ENCODE measurements around the gene PTGDR. TPM values are rescaled to one million over a fixed set of nuclear protein-coding genes. Genes with fewer than 3 reads are reported as not detected.

PTGDR gene
- total RNA-seq, 4 donors from 2014 or later: 0.17 to 0.66 (median 0.37) TPM

GRCh38 chr14:52275372-52275771, 7.9 kb downstream of the PTGDR start:
- WGBS: 64% methylated on average over 3 of the region's 3 CpGs
- H3K36me3 ChIP-seq: no peaks in the 10 kb centered on the region
- no peaks in the 10 kb centered on the region for H3K4me1 ChIP-seq
- no peak for TF ChIP-seq POLR2AphosphoS5 (IDR thresholded peaks at IDR 0.05)
- TF ChIP-seq CTCF (IDR thresholded peaks at IDR 0.05): no peak
- no peak for TF ChIP-seq EP300 (IDR thresholded peaks at IDR 0.05)
- TF ChIP-seq POLR2A (IDR thresholded peaks at IDR 0.05; ENCODE audit: low read depth): no peak
- peaks cover 0 to 3% (median 0%) of the 10 kb centered on the region in 4 donors for H3K27me3 ChIP-seq
- intact Hi-C loops (cut with DNase I): no loop called here
- H3K27ac ChIP-seq (replicated peaks in 1 of 4): no peak overlapping the region
- no peak overlapping the region for H3K4me3 ChIP-seq
- DNase-seq (ENCODE audit: extremely low spot score): no peak
- no peaks in the 10 kb centered on the region for H3K9me3 ChIP-seq

DNA sequence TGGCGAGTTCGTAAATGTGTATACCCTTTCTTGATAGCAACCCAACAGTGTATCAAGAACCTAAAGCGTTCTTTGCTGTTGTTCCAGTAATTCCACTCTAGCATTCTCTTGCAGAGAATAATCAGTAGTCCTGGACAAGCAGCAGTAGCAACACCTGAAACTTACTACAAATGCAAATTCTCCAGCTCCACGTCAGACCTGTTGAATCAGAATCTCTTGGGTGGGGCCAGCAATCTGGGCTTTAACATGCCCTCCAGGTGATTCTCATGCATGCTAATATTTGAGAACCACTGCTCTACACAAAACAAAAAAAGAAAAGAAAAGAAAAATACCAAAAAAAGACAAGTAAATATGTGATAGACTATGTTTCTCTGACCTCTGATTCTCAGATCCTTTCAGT, 10.1 kb downstream of the PTGDR start:
- H3K27ac ChIP-seq (replicated peaks in 1 of 4): no peak overlapping the region
- TF ChIP-seq POLR2AphosphoS5 (IDR thresholded peaks at IDR 0.05) (no peak), POLR2A (IDR thresholded peaks at IDR 0.05; ENCODE audit: low read depth) (no peak)
- DNase-seq (ENCODE audit: extremely low spot score): no peak
- WGBS: 95% methylated on average over 4 of the region's 4 CpGs
- no peaks in the 10 kb centered on the region for H3K4me1 ChIP-seq
- no peak overlapping the region for H3K4me3 ChIP-seq
- H3K27me3 ChIP-seq: peaks cover 0 to 4% (median 0%) of the 10 kb centered on the region in 4 donors
- H3K36me3 ChIP-seq: no peaks in the 10 kb centered on the region
- no peaks in the 10 kb centered on the region for H3K9me3 ChIP-seq
- intact Hi-C loops (cut with DNase I): no loop called here

GRCh38 chr14:52279408-52279807, 11.9 kb downstream of the PTGDR start:
- H3K27me3 ChIP-seq: peaks cover 0 to 4% (median 0%) of the 10 kb centered on the region in 4 donors
- H3K4me3 ChIP-seq: no peak overlapping the region
- WGBS: 18% methylated on average over 3 of the region's 3 CpGs
- TF ChIP-seq POLR2AphosphoS5 (IDR thresholded peaks at IDR 0.05) (no peak), CTCF (IDR thresholded peaks at IDR 0.05) (no peak), EP300 (IDR thresholded peaks at IDR 0.05) (no peak), POLR2A (IDR thresholded peaks at IDR 0.05; ENCODE audit: low read depth) (no peak)
- H3K36me3 ChIP-seq: no peaks in the 10 kb centered on the region
- intact Hi-C loops (cut with DNase I): no loop called here
- no peaks in the 10 kb centered on the region for H3K9me3 ChIP-seq
- no peak overlapping the region for H3K27ac ChIP-seq (replicated peaks in 1 of 4)
- H3K4me1 ChIP-seq: no peaks in the 10 kb centered on the region
- DNase-seq (ENCODE audit: extremely low spot score): no peak

DNA sequence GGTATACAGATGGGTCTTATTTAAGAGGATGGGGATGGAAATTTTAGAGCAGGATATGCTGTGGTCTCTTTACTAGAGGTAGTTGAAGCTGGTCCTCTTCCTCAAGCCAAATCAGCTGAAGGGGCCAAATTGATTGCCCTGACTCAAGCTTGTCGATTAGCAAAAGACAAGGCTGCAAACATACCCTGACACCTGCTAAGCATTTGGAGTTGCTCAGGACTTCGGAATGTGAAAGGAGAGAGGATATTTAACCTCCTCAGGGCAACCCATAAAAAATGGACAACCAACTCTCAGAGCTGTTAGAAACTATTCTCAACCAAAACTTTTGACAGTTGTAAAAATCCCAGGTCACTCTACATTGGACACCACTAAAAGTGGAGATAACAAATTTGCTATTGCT, 15.6 kb downstream of the PTGDR start:
- WGBS: 81% methylated on average over 2 of the region's 2 CpGs
- H3K27me3 ChIP-seq: peaks cover 0 to 4% (median 0%) of the 10 kb centered on the region in 4 donors
- no peak for DNase-seq (ENCODE audit: extremely low spot score)
- intact Hi-C loops (cut with DNase I): no loop called here
- no peak overlapping the region for H3K4me3 ChIP-seq
- H3K9me3 ChIP-seq: no peaks in the 10 kb centered on the region
- no peak for TF ChIP-seq EP300 (IDR thresholded peaks at IDR 0.05)
- TF ChIP-seq POLR2A (IDR thresholded peaks at IDR 0.05; ENCODE audit: low read depth): no peak
- no peak for TF ChIP-seq CTCF (IDR thresholded peaks at IDR 0.05)
- TF ChIP-seq POLR2AphosphoS5 (IDR thresholded peaks at IDR 0.05): no peak
- no peaks in the 10 kb centered on the region for H3K4me1 ChIP-seq
- H3K27ac ChIP-seq (replicated peaks in 1 of 4): no peak overlapping the region
- no peaks in the 10 kb centered on the region for H3K36me3 ChIP-seq

GRCh38 chr14:52286661-52287649, 19.5 kb downstream of the PTGDR start:
- Histone ChIP-seq H3K36me3 (no peaks in the 10 kb centered on the region), H3K4me1 (no peaks in the 10 kb centered on the region), H3K27me3 (peaks cover 0 to 4% (median 0%) of the 10 kb centered on the region in 4 donors), H3K4me3 (no peak overlapping the region), H3K27ac (replicated peaks in 1 of 4) (no peak overlapping the region), H3K9me3 (no peaks in the 10 kb centered on the region)
- no peak for DNase-seq (ENCODE audit: extremely low spot score)
- intact Hi-C loops (cut with DNase I): no loop called here
- 65% methylated on average over 4 of the region's 4 CpGs for WGBS
- TF ChIP-seq EP300 (IDR thresholded peaks at IDR 0.05) (no peak), POLR2AphosphoS5 (IDR thresholded peaks at IDR 0.05) (no peak)
